ENCODE results near the gene HTR2C. TPM values are rescaled to one million over a fixed set of nuclear protein-coding genes. Genes with fewer than 3 reads are reported as not detected.

The HTR2C gene
- total RNA-seq, 4 donors from 2014 or later = 15.7 TPM; not detected in 3

- TF ChIP-seq CTCF (IDR thresholded peaks at IDR 0.05) (no peak), POLR2A (IDR thresholded peaks at IDR 0.05) (no peak)
- H3K9me3 ChIP-seq = no peaks in the 10 kb centered on the region
- intact Hi-C loops (cut with DNase I; ENCODE audit: low total_unique reads) = no loop called here
Observed at GRCh38 chrX:114712466-114712865, 128.6 kb downstream of the HTR2C start.

GRCh38 chrX:114715096-114715495 lies 131.2 kb downstream of the HTR2C start:
- H3K27ac ChIP-seq = no peak overlapping the region
- peaks cover 0 to 16% of the 10 kb centered on the region in 2 donors for H3K27me3 ChIP-seq
- no peaks in the 10 kb centered on the region for H3K36me3 ChIP-seq
- H3K4me1 ChIP-seq = no peaks in the 10 kb centered on the region
- H3K4me3 ChIP-seq = no peak overlapping the region
- no peaks in the 10 kb centered on the region for H3K9me3 ChIP-seq
- DNase-seq = no peak
- no peak for TF ChIP-seq CTCF (IDR thresholded peaks at IDR 0.05)
- no peak for TF ChIP-seq POLR2A (IDR thresholded peaks at IDR 0.05)
- intact Hi-C loops (cut with DNase I; ENCODE audit: low total_unique reads) = no loop called here

More at GRCh38 chrX:114712466-114712865, 128.6 kb downstream of the HTR2C start:
- Histone ChIP-seq H3K4me1 (no peaks in the 10 kb centered on the region), H3K27ac (no peak overlapping the region), H3K27me3 (peaks cover 0 to 22% of the 10 kb centered on the region in 2 donors), H3K36me3 (no peaks in the 10 kb centered on the region), H3K4me3 (no peak overlapping the region)
- DNase-seq = no peak

- no peak overlapping the region for H3K27ac ChIP-seq
- intact Hi-C loops (cut with DNase I; ENCODE audit: low total_unique reads) = no loop called here
- no peak for TF ChIP-seq POLR2A (IDR thresholded peaks at IDR 0.05)
- no peak for TF ChIP-seq CTCF (IDR thresholded peaks at IDR 0.05)
Observed at GRCh38 chrX:114717921-114718320, 134.0 kb downstream of the HTR2C start.

GRCh38 chrX:114766541-114766940 lies 182.7 kb downstream of the HTR2C start:
- no peaks in the 10 kb centered on the region for H3K9me3 ChIP-seq
- no peak for DNase-seq
- intact Hi-C loops (cut with DNase I; ENCODE audit: low total_unique reads) = no loop called here
- H3K36me3 ChIP-seq = no peaks in the 10 kb centered on the region
- no peaks in the 10 kb centered on the region for H3K4me1 ChIP-seq
- no peaks in the 10 kb centered on the region for H3K27me3 ChIP-seq
- no peak overlapping the region for H3K4me3 ChIP-seq
- no peak overlapping the region for H3K27ac ChIP-seq
- no peak for TF ChIP-seq POLR2A (IDR thresholded peaks at IDR 0.05)
- no peak for TF ChIP-seq CTCF (IDR thresholded peaks at IDR 0.05)

More at GRCh38 chrX:114717921-114718320, 134.0 kb downstream of the HTR2C start:
- Histone ChIP-seq H3K4me1 (no peaks in the 10 kb centered on the region), H3K9me3 (no peaks in the 10 kb centered on the region), H3K27me3 (peaks cover 0 to 11% of the 10 kb centered on the region in 2 donors), H3K36me3 (no peaks in the 10 kb centered on the region), H3K4me3 (no peak overlapping the region)
- no peak for DNase-seq

DNA sequence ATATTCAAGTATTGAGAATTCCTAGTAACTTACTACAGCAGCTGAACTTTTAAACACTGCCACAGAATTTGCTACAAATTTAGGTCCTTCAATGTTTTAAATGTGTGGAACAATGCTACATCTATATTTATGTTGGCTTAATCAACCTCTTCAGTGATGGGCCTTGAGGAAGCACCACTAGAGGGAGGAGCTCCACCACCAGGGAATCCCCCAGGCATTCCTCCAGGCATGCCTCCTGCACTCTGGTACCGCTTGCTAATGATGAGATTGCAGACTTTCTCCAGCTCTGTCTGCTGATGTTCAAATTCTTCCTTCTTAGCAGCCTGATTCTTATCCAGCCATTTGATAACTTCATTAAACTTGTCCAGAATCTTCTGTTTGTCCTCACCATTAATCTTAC lies 190.8 kb downstream of the HTR2C start:
- intact Hi-C loops (cut with DNase I; ENCODE audit: low total_unique reads) = no loop called here
- Histone ChIP-seq H3K4me3 (no peak overlapping the region), H3K27me3 (peaks cover 0 to 4% of the 10 kb centered on the region in 2 donors), H3K4me1 (no peaks in the 10 kb centered on the region), H3K9me3 (no peaks in the 10 kb centered on the region), H3K27ac (no peak overlapping the region), H3K36me3 (no peaks in the 10 kb centered on the region)
- no peak for DNase-seq
- TF ChIP-seq POLR2A (IDR thresholded peaks at IDR 0.05) (no peak), CTCF (IDR thresholded peaks at IDR 0.05) (no peak)

Data from uterus (tissue), 4 donors.